Activated T-cell treated with anti-CD3 and anti-CD28 coated beads, Interleukin-2, amount 50 U/mL, for 1 hour (primary cell): Measurements from ENCODE around the gene CERCAM.
"Not testable (repeated sequence)": the region's sequence is repeated elsewhere in the genome, so short reads cannot be mapped to it uniquely, and the experiment has no call there.

Source experiments
- DNase-seq: peaks from one replicate; pipeline ENCODE4 v3.0.0-alpha.2; 2020

The CERCAM gene

DNA sequence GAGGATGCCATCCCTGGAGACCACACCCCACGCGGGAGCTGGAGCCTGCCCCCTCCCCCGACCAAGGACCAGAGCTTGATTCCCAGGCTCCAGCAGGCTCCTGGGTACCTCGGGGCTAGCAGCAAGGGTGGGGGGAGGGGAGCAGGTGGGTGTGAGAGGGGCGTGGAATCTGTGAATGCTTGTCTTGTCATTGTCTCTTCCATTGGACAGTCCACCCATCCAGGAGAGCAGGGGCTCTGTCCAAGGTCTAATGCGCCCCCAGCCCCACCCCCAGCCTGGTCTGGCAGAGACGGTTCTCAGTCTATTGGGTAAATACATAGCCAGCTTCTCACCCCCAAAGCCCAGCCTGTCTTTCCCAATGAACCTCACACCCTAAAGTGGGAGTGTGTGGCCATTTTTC, 26.7 kb upstream of the CERCAM start:
- DNase-seq: no peak

GRCh38 chr9:128394379-128395168, 26.1 kb upstream of the CERCAM start:
- no peak for DNase-seq

GRCh38 chr9:128396970-128397613, 23.6 kb upstream of the CERCAM start:
- no peak for DNase-seq

DNA sequence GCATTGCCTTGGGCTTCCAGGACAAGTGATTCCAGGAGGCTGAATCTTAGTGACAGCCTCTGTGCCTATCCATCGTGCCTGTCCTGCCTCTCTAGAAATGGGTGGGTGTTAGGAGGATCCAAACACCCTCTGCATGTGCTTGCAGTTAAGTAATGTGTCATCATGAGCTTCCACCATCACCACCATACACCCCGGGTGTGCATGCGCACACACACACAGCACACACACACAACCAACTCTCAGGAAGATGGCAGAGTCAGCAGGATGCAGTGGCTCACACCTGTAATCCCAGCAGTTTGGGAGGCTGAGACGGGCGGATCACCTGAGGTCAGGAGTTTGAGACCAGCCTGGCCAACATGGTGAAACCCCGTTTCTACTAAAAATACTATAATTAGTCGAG, 22.8 kb upstream of the CERCAM start:
- DNase-seq: no peak

DNA sequence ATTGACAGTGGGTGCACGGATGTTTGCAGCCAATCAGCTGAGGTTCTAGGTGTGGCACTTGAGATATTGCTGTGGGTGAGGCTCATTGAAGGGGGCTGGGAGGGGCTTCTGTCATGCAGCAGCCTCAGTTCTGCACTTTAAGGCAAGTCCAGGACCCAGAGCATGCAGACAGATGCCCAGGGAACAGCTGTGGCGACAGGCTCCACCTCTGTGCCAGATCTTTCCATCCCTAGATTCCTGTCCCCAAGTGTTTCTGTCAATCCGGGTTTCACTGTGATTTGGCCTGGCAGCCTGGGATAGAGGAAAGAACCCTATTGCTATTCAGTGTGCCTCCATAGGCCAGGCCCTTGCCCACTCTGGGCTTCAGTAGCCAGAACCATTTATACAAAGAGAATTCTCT, 20.8 kb upstream of the CERCAM start:
- no peak for DNase-seq

GRCh38 chr9:128404560-128404959, 16.1 kb upstream of the CERCAM start:
- no peak for DNase-seq

GRCh38 chr9:128405077-128405779, 15.4 kb upstream of the CERCAM start:
- DNase-seq: no peak

DNA sequence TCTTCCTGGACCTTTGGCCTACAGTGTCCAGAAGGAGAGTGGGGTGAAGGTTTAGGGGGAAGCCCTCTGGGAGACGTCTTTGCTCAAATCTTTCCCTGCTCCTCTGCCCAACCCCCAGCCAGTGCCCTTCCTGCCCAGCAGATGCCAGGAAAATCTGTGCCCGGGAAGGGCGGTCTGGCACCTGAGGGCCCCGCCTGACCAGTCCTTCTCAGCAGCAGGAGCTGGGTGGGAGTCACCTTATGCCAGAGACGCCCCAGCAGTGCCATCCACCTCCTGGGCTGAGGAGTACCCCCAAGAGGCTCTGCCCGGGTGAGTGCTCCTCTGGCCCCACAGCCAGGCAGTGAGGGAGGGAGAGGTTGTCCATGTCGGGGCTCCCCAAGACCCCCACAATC, 14.9 kb upstream of the CERCAM start:
- no peak for DNase-seq

DNA sequence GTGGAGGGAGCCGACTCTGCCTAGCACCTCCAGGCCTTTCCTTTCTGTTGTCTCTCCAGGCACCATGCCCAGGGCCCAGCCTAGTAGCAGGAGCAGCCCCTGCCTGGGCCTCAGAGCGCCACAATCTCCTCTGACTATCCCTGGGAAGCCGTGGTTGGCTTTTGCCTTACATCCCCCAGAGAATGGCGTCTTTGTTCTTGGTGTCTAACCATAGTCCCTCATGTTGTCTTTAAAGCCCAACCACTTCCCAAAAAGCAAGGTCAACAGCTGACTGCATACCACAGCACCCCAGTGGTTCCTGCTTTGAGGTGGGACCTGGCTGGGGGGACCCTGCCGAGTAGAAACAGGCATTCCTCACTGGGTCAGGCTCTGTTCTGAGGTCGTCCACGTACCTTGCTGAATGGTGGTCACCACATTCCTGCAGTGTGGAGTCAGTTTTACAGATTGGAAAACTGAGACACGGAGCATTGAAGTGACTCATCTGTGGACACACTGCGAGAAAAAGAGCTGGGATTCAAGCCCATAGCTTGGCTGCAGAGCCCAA, 13.7 kb upstream of the CERCAM start:
- no peak for DNase-seq

GRCh38 chr9:128408963-128409431, 11.7 kb upstream of the CERCAM start:
- no peak for DNase-seq

GRCh38 chr9:128409450-128409849, 11.2 kb upstream of the CERCAM start:
- no peak for DNase-seq

DNA sequence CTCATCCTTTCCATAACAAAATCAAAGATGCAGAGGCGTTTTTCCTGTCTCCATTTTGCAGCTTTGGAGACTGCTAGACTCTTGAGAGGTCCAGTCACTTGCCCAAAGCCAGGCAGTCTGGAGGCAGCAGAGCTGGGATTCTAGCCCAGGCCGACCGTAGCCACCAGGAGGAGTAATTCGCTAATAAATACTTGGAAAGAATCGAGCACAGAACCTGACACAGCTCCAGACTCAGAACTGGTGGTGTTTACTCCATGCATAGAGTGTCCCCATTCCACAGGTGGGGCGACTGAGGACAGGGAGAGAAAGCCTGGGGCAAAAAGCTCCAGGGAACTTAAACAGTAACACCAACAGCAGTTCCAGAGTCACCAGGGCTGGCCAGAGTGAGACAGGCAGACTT, 10.7 kb upstream of the CERCAM start:
- no peak for DNase-seq

DNA sequence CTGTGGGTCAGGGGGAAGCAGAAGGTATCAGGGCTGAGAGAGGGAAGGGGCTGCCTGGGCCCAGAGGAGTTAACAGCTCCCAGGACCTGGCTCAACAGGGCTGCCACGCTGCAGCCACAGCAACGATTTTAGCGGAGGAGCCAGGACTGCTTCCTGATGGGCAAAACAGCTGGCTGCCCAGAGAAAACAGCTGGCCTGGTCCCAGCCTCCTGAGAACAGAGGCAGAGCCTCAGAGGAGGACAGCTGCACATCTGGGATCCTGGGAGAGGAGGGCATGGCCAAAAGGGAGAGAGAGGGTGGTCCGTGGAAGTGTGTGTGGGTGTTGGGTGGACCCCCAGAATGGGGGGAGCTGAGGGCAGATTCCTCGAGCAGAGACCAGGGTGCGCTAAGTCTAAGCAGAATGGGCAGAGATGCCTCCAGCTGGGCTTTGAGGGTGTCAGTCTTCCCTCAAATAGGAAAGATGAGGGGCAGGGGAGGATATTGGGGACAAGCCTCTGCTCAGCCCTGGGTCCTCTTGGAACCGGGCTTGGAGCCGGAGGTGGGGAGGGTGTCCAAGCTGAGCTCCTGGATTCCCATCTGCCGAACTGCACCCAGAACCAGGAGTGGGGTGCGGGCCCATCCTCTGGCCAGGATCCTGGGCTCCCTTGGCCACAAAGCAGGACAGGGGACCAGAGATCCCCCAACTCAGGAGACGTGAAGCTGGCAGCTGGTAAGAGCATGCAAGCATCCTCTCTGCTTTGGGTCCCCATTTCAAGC, 9.1 kb upstream of the CERCAM start:
- no peak for DNase-seq

GRCh38 chr9:128412120-128412790, 8.4 kb upstream of the CERCAM start:
- DNase-seq: peak; percentile 64

DNA sequence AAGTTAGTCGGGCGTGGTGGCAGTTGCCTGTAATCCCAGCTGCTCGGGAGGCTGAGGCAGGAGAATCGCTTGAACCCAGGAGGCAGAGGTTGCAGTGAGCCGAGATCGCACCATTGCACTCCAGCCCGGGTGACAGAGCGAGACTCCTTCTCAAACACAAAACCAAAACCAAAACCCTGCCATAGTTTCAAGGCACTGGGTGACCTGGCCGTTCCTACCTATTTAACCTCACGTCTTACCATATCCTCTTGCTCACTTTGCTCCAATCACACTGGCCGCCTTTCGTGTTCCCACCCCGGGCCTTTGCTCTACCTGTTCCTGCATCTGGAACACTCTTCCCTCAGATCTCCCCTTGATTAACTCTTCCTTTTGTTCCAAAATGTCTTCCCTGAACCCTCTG, 6.9 kb upstream of the CERCAM start:
- DNase-seq: not testable (repeated sequence)

- no peak for DNase-seq
Observed at GRCh38 chr9:128414461-128414860, 6.2 kb upstream of the CERCAM start.

GRCh38 chr9:128415281-128415680, 5.4 kb upstream of the CERCAM start:
- no peak for DNase-seq

DNA sequence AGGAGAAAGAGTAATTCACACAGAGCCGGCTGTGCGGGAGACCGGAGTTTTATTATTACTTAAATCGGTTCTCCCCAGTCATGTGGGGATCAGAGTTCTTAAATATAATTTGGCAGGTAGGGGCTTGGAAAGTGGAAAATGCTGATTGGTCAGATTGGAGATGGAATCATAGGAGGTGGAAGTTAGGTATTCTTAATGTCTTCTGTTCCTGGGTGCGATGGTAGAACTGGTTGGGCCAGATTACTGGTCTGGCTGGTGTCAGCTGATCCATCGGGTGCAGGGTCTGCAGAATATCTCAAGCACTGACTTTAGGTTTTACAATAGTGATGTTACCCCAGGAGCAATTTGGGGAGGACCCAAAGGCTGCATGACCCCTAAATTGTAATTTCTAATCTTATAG, 4.6 kb upstream of the CERCAM start:
- no peak for DNase-seq

GRCh38 chr9:128416432-128417019, 4.1 kb upstream of the CERCAM start:
- DNase-seq: no peak

DNA sequence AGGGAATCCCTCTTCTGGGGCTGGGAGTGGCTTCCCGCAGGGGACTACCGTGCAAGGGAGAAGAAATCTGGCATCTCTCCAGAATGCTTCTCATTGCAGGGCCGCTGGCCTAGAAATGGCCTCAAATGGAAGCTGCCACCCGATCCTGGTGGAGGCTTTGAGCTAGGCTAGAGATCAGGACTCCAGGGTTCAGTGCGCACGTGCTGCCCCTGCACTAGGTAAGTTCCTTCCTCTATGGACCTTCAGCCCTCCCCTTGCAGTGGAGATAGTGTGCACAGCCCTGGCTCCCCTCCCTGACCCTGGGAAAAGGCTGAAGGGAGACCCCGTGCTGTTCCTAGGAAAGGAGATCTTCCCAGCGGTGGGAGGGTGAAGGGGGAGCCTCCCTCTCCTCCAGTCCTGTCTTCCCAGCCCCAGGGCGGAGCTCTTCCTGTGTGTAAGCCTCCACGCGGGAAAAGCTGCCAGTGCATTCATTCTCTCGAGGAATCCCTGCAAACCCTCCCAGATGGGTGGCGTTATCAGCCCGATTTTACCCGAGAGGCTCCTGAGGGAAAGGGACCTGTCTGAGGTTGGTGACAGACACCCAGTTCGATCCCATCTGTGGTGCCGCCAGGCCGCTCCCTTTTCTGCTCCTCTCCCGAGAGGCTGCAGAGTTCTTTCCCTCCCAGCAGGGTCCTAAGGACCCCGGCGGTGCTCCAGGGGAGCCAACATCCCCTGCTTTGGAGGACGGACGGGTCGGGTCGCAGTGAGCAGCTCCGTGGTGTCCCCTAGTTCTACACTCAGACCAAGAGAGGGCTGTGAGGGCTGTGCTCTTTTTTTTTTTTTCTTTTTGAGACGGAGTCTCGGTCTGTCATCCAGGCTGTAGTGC, 1.4 kb upstream of the CERCAM start:
- no peak for DNase-seq
